HFF-Myc (cell line): ENCODE results near the gene MET.

Experiments used
- DNase-seq: peaks from one replicate; pipeline ENCODE4 v3.0.0-alpha.2; 2011; ENCODE audit warnings: low read depth; ENCODE audit errors: extremely low read depth
- H3K4me3 ChIP-seq: replicated peaks from 2 replicates; pipeline ENCODE4 v1.5.1; 2011; ENCODE audit warnings: low read depth, mild to moderate bottlenecking, control low read depth, low read length
- TF ChIP-seq, protein P1 (sequence below): IDR thresholded peaks from 2 replicates; pipeline ENCODE4 v1.5.1; 2012; ENCODE audit warnings: mild to moderate bottlenecking, low read depth, low read length, control low read depth; ENCODE audit errors: missing control alignments

The MET gene

DNA sequence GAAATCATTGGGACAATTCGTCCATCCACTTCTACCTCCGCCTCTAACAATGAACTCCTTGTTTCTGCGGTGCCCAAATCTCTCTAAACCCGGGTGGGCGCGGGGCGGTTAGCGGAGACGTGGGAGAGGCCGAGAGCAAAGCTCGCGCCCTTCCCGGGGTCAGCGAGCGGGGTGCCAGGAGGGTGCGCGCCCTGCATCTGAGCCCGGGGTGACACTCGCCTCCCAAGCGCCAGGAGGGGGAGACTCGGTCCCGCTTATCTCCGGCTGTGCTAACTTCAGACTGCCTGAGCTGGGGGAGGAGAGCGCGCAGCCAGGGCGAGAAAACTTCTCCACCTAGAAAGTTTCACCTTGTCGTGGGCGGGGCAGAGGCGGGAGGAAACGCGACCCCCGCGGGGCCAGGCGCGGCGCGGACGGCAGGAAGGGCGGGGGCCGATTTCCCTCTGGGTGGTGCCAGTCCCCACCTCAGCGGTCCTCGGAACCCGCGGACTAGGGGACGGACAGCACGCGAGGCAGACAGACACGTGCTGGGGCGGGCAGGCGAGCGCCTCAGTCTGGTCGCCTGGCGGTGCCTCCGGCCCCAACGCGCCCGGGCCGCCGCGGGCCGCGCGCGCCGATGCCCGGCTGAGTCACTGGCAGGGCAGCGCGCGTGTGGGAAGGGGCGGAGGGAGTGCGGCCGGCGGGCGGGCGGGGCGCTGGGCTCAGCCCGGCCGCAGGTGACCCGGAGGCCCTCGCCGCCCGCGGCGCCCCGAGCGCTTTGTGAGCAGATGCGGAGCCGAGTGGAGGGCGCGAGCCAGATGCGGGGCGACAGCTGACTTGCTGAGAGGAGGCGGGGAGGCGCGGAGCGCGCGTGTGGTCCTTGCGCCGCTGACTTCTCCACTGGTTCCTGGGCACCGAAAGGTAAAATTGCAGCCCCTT is at the start of gene MET:
Gene MET, plus strand, starts transcription at position 516 of the 915 bp plus-strand sequence. CDS start 26,889 bp downstream, outside the sequence.
- peak within 1 kb of the TSS; percentile 68 for H3K4me3 ChIP-seq
- peak; percentile 30 for DNase-seq
- TF ChIP-seq, protein P1, sequence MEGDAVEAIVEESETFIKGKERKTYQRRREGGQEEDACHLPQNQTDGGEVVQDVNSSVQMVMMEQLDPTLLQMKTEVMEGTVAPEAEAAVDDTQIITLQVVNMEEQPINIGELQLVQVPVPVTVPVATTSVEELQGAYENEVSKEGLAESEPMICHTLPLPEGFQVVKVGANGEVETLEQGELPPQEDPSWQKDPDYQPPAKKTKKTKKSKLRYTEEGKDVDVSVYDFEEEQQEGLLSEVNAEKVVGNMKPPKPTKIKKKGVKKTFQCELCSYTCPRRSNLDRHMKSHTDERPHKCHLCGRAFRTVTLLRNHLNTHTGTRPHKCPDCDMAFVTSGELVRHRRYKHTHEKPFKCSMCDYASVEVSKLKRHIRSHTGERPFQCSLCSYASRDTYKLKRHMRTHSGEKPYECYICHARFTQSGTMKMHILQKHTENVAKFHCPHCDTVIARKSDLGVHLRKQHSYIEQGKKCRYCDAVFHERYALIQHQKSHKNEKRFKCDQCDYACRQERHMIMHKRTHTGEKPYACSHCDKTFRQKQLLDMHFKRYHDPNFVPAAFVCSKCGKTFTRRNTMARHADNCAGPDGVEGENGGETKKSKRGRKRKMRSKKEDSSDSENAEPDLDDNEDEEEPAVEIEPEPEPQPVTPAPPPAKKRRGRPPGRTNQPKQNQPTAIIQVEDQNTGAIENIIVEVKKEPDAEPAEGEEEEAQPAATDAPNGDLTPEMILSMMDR: peak; percentile 64

DNA sequence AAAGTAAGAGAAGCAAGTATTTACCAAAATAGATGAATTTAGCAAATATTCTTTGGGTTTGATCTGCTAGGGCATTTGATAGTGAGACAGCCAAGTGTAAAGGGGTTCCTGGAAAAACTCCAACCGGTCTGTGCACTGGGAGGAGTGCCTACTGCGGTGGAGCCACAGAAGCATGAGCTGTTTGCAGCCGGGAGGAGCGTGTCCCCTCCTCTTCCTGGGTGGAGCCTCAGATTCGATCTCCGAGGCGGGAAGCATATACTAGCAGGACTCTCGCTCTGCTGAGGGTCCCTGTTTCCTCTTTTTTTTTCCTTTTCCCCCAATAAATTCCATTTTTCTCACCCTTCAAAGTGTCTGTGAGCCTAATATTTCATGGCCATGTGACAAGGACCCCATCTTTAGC is 45.1 kb upstream of the MET start:
- H3K4me3 ChIP-seq: no peak overlapping the region
- TF ChIP-seq, protein P1: no peak
- no peak for DNase-seq

DNA sequence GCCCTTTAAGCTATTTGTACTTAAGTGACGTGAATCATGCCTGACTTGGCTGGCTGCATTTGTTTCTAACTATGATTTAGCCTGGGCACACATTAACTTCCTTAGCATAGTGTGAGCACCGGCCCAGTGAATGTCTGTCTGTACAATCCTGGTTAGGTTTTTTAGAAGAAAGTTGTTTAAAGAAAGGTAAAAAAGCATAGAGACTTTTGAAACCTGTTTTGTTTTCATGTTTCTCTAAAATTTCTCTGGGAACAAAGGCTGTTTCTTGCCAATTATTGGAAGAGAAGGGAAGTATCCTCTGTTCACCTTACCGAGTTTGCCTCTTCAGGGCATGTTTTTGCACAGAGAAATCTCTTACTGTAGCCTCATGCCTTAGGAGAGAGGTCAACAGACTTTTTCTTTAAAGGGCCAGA is 42.9 kb upstream of the MET start:
- TF ChIP-seq, protein P1: no peak
- no peak overlapping the region for H3K4me3 ChIP-seq
- no peak for DNase-seq

DNA sequence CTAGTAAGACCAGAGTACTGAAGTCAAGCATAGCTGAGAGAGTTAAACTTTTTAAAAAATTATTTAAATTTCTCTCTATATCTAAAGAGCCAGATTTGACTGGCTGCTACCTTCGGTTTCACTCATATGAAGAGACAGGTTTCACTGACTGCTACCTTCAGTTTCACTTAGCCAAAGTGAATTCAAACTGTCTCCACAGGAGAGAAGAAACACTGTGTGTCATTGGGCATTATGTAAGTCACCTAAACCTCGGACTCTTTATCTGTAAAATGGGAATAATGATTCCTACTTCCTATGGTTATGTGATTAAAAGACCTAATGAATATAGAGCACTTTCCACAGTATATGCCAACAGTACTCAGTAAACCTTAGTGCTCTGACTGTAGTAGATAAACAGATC is 41.6 kb upstream of the MET start:
- DNase-seq: no peak
- no peak overlapping the region for H3K4me3 ChIP-seq
- TF ChIP-seq, protein P1: no peak

DNA sequence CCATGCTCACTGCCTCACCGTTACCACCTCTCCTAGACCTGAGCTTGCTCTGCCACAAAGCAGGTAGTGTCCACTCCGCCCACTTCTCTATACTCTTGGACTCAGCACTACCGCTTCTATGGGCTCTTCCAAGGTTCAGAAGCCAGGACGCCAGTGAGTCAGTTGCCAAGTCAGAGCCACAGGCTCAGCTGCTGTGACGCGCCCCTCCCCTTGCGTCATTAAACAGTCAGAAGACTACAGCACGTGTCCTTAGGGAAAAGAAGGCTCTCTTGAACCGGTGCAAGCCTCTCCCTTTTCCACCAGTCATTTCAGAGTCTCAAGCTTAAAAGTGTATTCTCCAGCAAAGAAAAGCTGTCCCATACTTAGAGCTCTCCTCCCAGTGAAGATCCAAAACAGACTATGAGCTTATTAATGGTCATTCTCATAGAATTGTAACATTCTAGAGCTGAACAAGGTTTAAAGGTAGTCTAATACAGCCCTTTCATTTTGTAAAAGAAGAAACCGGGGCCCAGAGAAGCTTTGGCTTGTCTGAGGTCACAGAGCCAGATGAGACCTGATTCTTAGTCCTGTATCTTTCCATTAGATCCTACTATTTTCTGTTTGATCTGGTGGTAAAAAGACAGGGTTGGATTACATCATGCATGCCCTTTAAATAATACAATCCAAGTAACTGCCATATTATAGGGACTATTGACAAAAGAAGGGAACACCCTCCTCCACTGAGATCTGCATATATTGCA is 40.9 kb upstream of the MET start:
- no peak overlapping the region for H3K4me3 ChIP-seq
- DNase-seq: peak; percentile 20
- TF ChIP-seq, protein P1: no peak

DNA sequence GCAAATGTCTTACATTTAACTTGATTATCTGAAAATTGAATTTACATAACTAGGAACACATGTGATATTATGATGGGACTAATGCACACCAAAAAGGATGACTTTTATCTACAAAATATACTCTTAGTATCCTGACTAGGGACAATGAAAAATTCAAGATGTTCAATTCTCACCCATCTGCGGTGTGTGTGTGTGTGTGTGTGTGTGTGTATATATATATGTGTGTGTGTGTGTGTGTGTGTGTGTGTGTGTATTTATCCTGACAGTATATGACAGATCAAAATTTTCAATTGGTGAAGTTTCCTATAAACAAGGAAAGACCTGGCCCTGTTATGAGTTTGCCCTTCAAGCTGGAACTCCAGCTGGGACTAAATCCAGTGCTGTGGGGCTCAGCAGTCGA is 40.3 kb upstream of the MET start:
- no peak overlapping the region for H3K4me3 ChIP-seq
- TF ChIP-seq, protein P1: no peak
- no peak for DNase-seq
